HepG2 (cell line): ENCODE results near the gene TRPT1. TPM values are rescaled to one million over a fixed set of nuclear protein-coding genes. Genes with fewer than 3 reads are reported as not detected.

Experiments
- BRCA1 ChIP-seq: sonication (generic); formaldehyde crosslinking; IDR thresholded peaks from 2 replicates; pipeline ENCODE4 v1.4.0; 2020; ENCODE audit warnings: missing genetic modification reagents
- DMAP1 ChIP-seq: IDR thresholded peaks from 2 replicates; pipeline ENCODE4 v1.6.1; 2016
- ERF ChIP-seq: IDR thresholded peaks from 2 replicates; pipeline ENCODE4 v1.6.1; 2018; ENCODE audit warnings: missing biosample characterization, missing genetic modification reagents
- FOXJ3 ChIP-seq: sonication (generic); formaldehyde crosslinking; IDR thresholded peaks from 2 replicates; pipeline ENCODE4 v1.4.0; 2020; ENCODE audit warnings: missing genetic modification reagents, mild to moderate bottlenecking, borderline replicate concordance
- HDAC1 ChIP-seq: sonication (generic); formaldehyde crosslinking; IDR thresholded peaks from 2 replicates; pipeline ENCODE4 v1.5.1; 2020; ENCODE audit warnings: mild to moderate bottlenecking, missing genetic modification reagents
- IKZF4 ChIP-seq: sonication (generic); formaldehyde crosslinking; IDR thresholded peaks from 2 replicates; pipeline ENCODE4 v1.5.1; 2020; ENCODE audit warnings: borderline replicate concordance, mild to moderate bottlenecking, low read depth, missing genetic modification reagents; ENCODE audit errors: not compliant biosample characterization
- KDM5B ChIP-seq: sonication (generic); formaldehyde crosslinking; IDR thresholded peaks from 2 replicates; pipeline ENCODE4 v1.4.0; 2020; ENCODE audit warnings: missing genetic modification reagents, mild to moderate bottlenecking, borderline replicate concordance
- NFRKB ChIP-seq: fragments of 450-650 bp; IDR thresholded peaks from 2 replicates; pipeline ENCODE4 v1.6.1; 2017
- PHF8 ChIP-seq: sonication (generic); formaldehyde crosslinking; IDR thresholded peaks from 2 replicates; pipeline ENCODE4 v1.5.0; 2020; ENCODE audit warnings: missing genetic modification reagents
- PRMT3 ChIP-seq: sonication (generic); formaldehyde crosslinking; IDR thresholded peaks from 2 replicates; pipeline ENCODE4 v1.8.1; 2022; ENCODE audit warnings: low read depth, mild to moderate bottlenecking, moderate library complexity, missing genetic modification reagents, borderline replicate concordance
- SP5 ChIP-seq: IDR thresholded peaks from 2 replicates; pipeline ENCODE4 v1.6.1; 2016; ENCODE audit warnings: low read depth, borderline replicate concordance
- SRSF4 ChIP-seq: fragments of 200-400 bp; formaldehyde crosslinking; IDR thresholded peaks from one replicate; pipeline ENCODE4 v1.6.1; 2018; ENCODE audit warnings: mild to moderate bottlenecking, low read depth, low read length, moderate library complexity; ENCODE audit not compliant: poor library complexity, severe bottlenecking
- ZMYM3 ChIP-seq: sonication (generic); formaldehyde crosslinking; IDR thresholded peaks from 2 replicates; pipeline ENCODE4 v1.5.1; 2020; ENCODE audit warnings: mild to moderate bottlenecking, missing genetic modification reagents
- ZMYM4 ChIP-seq: sonication (generic); formaldehyde crosslinking; IDR thresholded peaks from 2 replicates; pipeline ENCODE4 v1.8.1; 2023; ENCODE audit warnings: mild to moderate bottlenecking, missing genetic modification reagents
- ZNF264 ChIP-seq: sonication (generic); formaldehyde crosslinking; IDR thresholded peaks from 2 replicates; pipeline ENCODE4 v1.4.0; 2020; ENCODE audit warnings: missing genetic modification reagents
- ZNF343 ChIP-seq: sonication (generic); formaldehyde crosslinking; IDR thresholded peaks from 2 replicates; pipeline ENCODE4 v1.4.0; 2020; ENCODE audit warnings: mild to moderate bottlenecking, missing genetic modification reagents
- ZNF768 ChIP-seq: sonication (generic); formaldehyde crosslinking; IDR thresholded peaks from 2 replicates; pipeline ENCODE4 v1.4.0; 2020; ENCODE audit warnings: missing genetic modification reagents
- polyA plus RNA-seq, 8 experiments: library from polyadenylated mRNA; depleted of rRNA in 3 of 8; stranded (reverse) in 7 of 8; unstranded in 1 of 8; fragments of >200 nt; fragmentation: Illumina TruSeq in 4 of 8; extraction: Trizol in 4 of 8; gene quantifications; 2 replicates each; pipeline versions ENCODE4 v1.2.1 to v1.2.3, GENCODE V29; 2011 to 2016; ENCODE audit warnings: low read depth in 4 of 8, missing spikeins in 1 of 8, mixed read lengths in 1 of 8; ENCODE audit not compliant: insufficient read depth in 1 of 8
- total RNA-seq, 5 experiments: library from RNA; depleted of rRNA; stranded (reverse); fragments of >200 nt; fragmentation: Illumina TruSeq; extraction: Trizol; gene quantifications; 2 replicates each; pipeline ENCODE4 v1.2.3, GENCODE V29; 2016; ENCODE audit warnings: low read depth in 1 of 5
- TF ChIP-seq, protein P1 (sequence below): sonication (generic); formaldehyde crosslinking; IDR thresholded peaks from 2 replicates; pipeline ENCODE4 v1.8.0; 2022; ENCODE audit warnings: missing genetic modification reagents, mild to moderate bottlenecking, inconsistent platforms, borderline replicate concordance
- TF ChIP-seq, protein P2 (sequence below): fragments of 450-650 bp; IDR thresholded peaks from 2 replicates; pipeline ENCODE4 v1.6.1; 2016
- TF ChIP-seq, protein P3 (sequence below): sonication (generic); formaldehyde crosslinking; IDR thresholded peaks from 2 replicates; pipeline ENCODE4 v1.5.1; 2020; ENCODE audit warnings: mild to moderate bottlenecking, missing genetic modification reagents, moderate library complexity
- TF ChIP-seq, protein P4 (sequence below): sonication (generic); formaldehyde crosslinking; IDR thresholded peaks from 2 replicates; pipeline ENCODE4 v1.5.0; 2020; ENCODE audit warnings: missing genetic modification reagents

Gene TRPT1
- total and polyA plus RNA-seq, 2 of the 13 experiments (the other 11 are each of a cell fraction or from before 2014, with no cell fraction given): 24.8 to 40.7 TPM

DNA sequence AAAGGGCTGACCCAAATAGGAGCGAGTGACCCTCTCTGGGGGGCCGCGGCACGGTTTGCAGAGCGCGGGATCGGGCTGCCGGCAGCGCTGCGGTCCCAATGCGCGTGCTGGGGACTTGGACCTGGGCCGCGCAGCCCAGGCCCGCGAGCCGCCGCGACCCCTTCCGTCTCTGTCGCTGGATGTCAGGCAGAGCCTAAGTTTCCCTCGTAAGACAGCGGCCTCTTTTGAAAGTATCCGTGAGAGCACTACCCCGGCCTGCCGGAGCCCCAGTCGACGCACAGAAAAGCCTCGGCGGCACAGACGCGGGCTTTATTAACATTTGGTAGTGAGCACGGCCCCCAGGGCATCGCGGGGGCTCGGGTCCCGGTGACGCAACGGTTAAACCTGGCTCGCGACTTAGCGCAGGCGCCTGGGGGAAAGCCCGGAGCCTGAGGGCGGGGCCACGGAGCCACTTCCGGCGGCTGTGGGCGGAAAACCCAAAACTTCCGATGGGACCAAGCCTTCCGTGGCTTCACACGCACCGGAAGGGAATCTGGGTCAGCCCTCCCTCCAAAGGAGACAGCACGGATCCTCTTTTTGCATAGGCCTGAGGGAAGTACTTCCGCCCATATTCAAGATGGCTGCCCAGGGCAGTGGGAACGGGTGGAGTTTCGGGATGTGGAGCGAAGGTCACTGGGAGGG, 43.7 kb upstream of the TRPT1 start (continued):
- TF ChIP-seq, protein P1, sequence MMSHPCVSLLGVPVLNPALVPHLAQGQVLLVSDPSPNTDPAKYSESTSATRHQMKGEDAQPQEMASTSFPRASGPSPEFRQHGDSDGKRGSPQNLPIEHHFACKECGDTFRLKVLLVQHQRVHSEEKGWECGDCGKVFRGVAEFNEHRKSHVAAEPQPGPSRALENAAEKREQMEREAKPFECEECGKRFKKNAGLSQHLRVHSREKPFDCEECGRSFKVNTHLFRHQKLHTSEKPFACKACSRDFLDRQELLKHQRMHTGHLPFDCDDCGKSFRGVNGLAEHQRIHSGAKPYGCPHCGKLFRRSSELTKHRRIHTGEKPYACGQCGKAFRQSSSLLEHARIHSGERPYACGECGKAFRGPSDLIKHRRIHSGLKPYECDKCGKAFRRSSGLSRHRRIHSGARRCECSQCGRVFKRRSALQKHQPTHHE (CRISPR knock-in tag): peak; percentile 23; the same call in 1 of the 2 replicates
- TF ChIP-seq IKZF4 (CRISPR knock-in tag) (no peak), PHF8 (peak; percentile 62), NFRKB (no peak), HDAC1 (CRISPR knock-in tag) (peak; percentile 78; the same call in 1 of the 2 replicates), ZNF768 (CRISPR knock-in tag) (peak; percentile 7; the same call in 1 of the 2 replicates), SP5 (CRISPR knock-in tag) (peak; percentile 88), BRCA1 (CRISPR knock-in tag) (0 out of 2 replicates have a peak, but pooled peaks have one; percentile 28), ZMYM3 (CRISPR knock-in tag) (no peak), FOXJ3 (CRISPR knock-in tag) (peak; percentile 66; the same call in 1 of the 2 replicates), ZMYM4 (CRISPR knock-in tag) (peak; percentile 29; the same call in 1 of the 2 replicates), DMAP1 (peak; percentile 75), ZNF343 (peak; percentile 21; the same call in 1 of the 2 replicates), ERF (CRISPR knock-in tag) (peak; percentile 70; the same call in 1 of the 2 replicates), KDM5B (CRISPR knock-in tag) (no peak; the same call in 1 of the 2 replicates), SRSF4 (no peak), ZNF264 (no peak), PRMT3 (no peak)
- TF ChIP-seq, protein P2, sequence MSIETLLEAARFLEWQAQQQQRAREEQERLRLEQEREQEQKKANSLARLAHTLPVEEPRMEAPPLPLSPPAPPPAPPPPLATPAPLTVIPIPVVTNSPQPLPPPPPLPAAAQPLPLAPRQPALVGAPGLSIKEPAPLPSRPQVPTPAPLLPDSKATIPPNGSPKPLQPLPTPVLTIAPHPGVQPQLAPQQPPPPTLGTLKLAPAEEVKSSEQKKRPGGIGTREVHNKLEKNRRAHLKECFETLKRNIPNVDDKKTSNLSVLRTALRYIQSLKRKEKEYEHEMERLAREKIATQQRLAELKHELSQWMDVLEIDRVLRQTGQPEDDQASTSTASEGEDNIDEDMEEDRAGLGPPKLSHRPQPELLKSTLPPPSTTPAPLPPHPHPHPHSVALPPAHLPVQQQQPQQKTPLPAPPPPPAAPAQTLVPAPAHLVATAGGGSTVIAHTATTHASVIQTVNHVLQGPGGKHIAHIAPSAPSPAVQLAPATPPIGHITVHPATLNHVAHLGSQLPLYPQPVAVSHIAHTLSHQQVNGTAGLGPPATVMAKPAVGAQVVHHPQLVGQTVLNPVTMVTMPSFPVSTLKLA: peak; percentile 25; the same call in 1 of the 2 replicates
- TF ChIP-seq, protein P3, sequence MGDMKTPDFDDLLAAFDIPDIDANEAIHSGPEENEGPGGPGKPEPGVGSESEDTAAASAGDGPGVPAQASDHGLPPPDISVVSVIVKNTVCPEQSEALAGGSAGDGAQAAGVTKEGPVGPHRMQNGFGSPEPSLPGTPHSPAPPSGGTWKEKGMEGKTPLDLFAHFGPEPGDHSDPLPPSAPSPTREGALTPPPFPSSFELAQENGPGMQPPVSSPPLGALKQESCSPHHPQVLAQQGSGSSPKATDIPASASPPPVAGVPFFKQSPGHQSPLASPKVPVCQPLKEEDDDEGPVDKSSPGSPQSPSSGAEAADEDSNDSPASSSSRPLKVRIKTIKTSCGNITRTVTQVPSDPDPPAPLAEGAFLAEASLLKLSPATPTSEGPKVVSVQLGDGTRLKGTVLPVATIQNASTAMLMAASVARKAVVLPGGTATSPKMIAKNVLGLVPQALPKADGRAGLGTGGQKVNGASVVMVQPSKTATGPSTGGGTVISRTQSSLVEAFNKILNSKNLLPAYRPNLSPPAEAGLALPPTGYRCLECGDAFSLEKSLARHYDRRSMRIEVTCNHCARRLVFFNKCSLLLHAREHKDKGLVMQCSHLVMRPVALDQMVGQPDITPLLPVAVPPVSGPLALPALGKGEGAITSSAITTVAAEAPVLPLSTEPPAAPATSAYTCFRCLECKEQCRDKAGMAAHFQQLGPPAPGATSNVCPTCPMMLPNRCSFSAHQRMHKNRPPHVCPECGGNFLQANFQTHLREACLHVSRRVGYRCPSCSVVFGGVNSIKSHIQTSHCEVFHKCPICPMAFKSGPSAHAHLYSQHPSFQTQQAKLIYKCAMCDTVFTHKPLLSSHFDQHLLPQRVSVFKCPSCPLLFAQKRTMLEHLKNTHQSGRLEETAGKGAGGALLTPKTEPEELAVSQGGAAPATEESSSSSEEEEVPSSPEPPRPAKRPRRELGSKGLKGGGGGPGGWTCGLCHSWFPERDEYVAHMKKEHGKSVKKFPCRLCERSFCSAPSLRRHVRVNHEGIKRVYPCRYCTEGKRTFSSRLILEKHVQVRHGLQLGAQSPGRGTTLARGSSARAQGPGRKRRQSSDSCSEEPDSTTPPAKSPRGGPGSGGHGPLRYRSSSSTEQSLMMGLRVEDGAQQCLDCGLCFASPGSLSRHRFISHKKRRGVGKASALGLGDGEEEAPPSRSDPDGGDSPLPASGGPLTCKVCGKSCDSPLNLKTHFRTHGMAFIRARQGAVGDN (CRISPR knock-in tag): peak; percentile 73
- TF ChIP-seq, protein P4, sequence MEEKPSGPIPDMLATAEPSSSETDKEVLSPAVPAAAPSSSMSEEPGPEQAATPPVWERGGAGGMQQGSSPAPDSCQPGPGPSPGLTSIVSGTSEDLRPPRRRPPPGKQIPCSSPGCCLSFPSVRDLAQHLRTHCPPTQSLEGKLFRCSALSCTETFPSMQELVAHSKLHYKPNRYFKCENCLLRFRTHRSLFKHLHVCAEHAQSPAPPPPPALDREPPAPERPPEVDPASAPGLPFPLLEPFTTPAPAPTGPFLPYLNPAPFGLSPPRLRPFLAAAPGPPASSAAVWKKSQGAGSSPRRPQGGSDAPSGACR (CRISPR knock-in tag): peak; percentile 49
